Glutamatergic neuron (in vitro differentiated cells): ENCODE results near the gene ALX4. TPM values are rescaled to one million over a fixed set of nuclear protein-coding genes. Genes with fewer than 3 reads are reported as not detected.
A peak's percentile ranks its signal among the peaks of the same experiment; 100 is the strongest.

Experiments
- DNase-seq: peaks from one replicate; pipeline ENCODE4 v3.0.0; 2022
- H3K27ac Mint-ChIP-seq: one replicate; pipeline ENCODE4 v1.8.0; 2020; ENCODE audit warnings: mild to moderate bottlenecking, mixed read lengths, inconsistent platforms; ENCODE audit not compliant: unreplicated experiment
- H3K27me3 Mint-ChIP-seq: one replicate; pipeline ENCODE4 v1.8.0; 2020; ENCODE audit warnings: mild to moderate bottlenecking, moderate library complexity, mixed read lengths, inconsistent platforms; ENCODE audit not compliant: unreplicated experiment
- H3K36me3 Mint-ChIP-seq: one replicate; pipeline ENCODE4 v1.8.0; 2020; ENCODE audit warnings: mild to moderate bottlenecking, mixed read lengths, inconsistent platforms; ENCODE audit not compliant: unreplicated experiment
- H3K4me1 Mint-ChIP-seq: one replicate; pipeline ENCODE4 v1.8.0; 2020; ENCODE audit warnings: mild to moderate bottlenecking, low read depth, mixed read lengths, inconsistent platforms; ENCODE audit not compliant: unreplicated experiment
- H3K4me3 Mint-ChIP-seq: one replicate; pipeline ENCODE4 v1.8.0; 2020; ENCODE audit warnings: mild to moderate bottlenecking, mixed read lengths, inconsistent platforms; ENCODE audit not compliant: unreplicated experiment
- H3K9me3 Mint-ChIP-seq: one replicate; pipeline ENCODE4 v1.8.0; 2020; ENCODE audit warnings: mild to moderate bottlenecking, moderate library complexity, mixed read lengths, inconsistent platforms; ENCODE audit not compliant: unreplicated experiment
- total RNA-seq: library from RNA; stranded (reverse); fragmentation: NEBNext Ultra II Directional; extraction: Animal tissue kit (Norgen Biotek cat#: 25700); gene quantifications from one replicate; pipeline ENCODE4 v1.2.1, GENCODE V29; 2021; ENCODE audit not compliant: unreplicated experiment
- TF ChIP-seq, protein P1 (sequence below): fragments of 200-600 bp; sonication (generic); IDR thresholded peaks from one replicate; pipeline ENCODE4 v1.5.0; 2021; ENCODE audit not compliant: partially characterized antibody, unreplicated experiment

Gene ALX4
- total RNA-seq, 1 donor from 2014 or later, result not detected

DNA sequence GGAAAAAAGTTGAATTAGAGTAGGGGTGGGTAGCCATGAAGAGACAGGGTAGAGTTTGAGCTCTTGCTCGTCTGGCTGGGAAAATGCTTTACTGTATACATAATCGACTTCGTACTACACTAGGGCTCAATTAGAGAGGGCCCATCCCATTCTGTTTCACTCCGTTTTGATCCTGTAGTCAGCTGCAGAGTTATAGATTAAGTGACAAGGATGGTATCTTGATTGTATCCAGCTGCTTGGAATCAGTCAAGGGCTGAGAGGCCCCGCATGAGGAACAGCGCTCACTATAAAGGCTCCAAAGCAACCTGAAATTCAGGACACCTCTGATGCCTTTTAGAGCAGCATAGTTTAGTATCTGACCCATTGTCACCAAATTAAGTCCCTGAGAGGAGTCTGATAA is 81.6 kb downstream of the ALX4 start:
- Mint-ChIP-seq H3K36me3 (no peaks in the 10 kb centered on the region), H3K4me3 (no peak overlapping the region), H3K27ac (no peak overlapping the region), H3K27me3 (peaks cover 2% of the 10 kb centered on the region), H3K9me3 (no peaks in the 10 kb centered on the region), H3K4me1 (peaks cover 22% of the 10 kb centered on the region)
- DNase-seq, result no peak
- TF ChIP-seq, protein P1, sequence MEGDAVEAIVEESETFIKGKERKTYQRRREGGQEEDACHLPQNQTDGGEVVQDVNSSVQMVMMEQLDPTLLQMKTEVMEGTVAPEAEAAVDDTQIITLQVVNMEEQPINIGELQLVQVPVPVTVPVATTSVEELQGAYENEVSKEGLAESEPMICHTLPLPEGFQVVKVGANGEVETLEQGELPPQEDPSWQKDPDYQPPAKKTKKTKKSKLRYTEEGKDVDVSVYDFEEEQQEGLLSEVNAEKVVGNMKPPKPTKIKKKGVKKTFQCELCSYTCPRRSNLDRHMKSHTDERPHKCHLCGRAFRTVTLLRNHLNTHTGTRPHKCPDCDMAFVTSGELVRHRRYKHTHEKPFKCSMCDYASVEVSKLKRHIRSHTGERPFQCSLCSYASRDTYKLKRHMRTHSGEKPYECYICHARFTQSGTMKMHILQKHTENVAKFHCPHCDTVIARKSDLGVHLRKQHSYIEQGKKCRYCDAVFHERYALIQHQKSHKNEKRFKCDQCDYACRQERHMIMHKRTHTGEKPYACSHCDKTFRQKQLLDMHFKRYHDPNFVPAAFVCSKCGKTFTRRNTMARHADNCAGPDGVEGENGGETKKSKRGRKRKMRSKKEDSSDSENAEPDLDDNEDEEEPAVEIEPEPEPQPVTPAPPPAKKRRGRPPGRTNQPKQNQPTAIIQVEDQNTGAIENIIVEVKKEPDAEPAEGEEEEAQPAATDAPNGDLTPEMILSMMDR, result no peak

DNA sequence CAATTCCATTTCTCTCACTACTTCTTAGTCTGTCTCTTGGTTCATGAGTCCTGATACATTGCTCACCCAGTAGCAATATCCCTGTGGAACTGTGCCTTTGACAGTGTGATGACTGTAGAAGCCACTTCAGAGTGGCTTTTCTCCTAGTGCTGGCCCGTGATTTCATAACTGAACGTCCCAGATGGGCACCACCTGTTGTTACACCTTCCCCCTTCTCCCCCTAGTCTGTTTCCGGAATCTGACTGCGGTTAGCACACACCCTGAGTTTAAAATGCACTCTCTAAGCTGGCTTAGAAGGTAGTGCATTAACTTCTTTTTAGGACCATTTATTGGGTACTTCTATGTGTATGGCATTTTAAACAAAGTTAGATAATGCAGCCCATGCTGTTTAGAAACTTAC is 83.0 kb downstream of the ALX4 start:
- TF ChIP-seq, protein P1, result no peak
- DNase-seq, result no peak
- Mint-ChIP-seq H3K9me3 (no peaks in the 10 kb centered on the region), H3K27ac (no peak overlapping the region), H3K27me3 (peaks cover 2% of the 10 kb centered on the region), H3K4me1 (peaks cover 23% of the 10 kb centered on the region), H3K4me3 (no peak overlapping the region), H3K36me3 (no peaks in the 10 kb centered on the region)

DNA sequence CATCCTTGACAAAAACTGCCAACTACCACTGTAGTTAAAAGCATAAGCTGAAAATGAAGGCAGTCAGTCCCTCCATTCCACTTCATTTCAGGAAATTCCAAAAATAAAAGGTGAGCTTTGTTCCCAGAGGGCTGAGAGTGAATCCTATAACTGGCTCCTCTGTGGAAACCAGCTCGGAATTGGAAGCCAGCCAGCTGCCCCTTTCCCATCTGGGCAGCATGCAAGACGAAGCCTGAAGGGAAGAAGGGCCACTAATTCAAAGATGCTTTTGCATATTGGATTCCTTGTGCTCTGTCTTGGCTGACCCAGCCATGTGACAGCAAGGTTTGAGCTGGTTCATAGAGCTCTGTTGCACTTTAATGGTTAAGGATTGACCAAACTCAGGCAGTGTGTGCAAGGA is 83.4 kb downstream of the ALX4 start:
- TF ChIP-seq, protein P1, result no peak
- Mint-ChIP-seq H3K4me1 (peaks cover 23% of the 10 kb centered on the region), H3K4me3 (no peak overlapping the region), H3K36me3 (no peaks in the 10 kb centered on the region), H3K9me3 (no peaks in the 10 kb centered on the region), H3K27ac (no peak overlapping the region), H3K27me3 (peaks cover 2% of the 10 kb centered on the region)
- peak; percentile 27 for DNase-seq

DNA sequence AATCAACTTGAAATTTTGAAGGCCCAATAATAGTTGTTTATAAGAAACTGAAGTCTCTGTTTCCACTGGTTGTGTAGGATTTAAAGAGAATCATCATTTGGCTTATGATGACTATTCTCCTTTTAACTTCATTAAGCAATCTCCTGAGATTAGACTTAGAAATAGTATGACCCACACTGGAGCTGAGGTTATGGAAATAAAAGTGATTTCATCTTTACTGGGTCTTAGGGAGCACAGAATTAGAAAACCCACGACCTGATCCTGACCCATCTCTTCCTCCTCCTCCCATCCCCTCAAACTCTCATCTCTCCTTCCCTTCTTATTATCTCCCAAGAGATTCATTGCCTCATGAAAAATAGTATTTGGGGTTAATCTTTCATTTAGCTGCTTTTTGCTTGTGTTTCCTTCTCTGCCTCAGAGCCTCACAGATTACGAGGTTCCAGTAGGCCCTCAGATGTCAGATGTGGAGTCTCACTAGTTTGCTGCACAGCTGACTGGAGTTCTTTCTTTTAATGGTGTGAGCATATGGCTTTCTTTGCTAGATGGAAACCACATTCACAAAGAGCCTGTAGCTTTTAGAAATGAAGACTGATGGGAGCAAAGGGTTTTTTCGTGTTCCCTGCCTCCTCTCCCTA is 85.0 kb downstream of the ALX4 start:
- H3K9me3 Mint-ChIP-seq, result no peaks in the 10 kb centered on the region

DNA sequence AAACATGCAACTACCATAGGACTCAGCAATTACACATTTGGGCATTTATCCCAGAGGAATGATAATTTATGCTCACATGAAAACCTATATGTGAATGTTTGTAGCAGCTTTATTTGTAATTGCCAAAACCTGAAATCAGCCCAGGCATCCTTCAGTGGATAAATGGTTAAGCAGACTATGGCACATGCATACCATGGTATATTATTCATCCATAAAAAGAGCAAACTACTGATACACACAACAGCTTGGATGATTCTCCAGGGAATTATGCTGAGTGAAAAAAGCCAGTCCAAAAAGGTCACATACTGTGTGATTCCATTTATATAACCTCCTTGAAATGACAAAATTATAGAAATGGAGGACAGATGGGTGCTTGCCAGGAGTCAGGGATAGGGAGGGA is 86.7 kb downstream of the ALX4 start:
- Mint-ChIP-seq H3K36me3 (no peaks in the 10 kb centered on the region), H3K4me3 (no peak overlapping the region), H3K9me3 (no peaks in the 10 kb centered on the region), H3K27ac (no peak overlapping the region), H3K4me1 (peaks cover 23% of the 10 kb centered on the region), H3K27me3 (peaks cover under 1% of the 10 kb centered on the region)
- DNase-seq, result no peak
- TF ChIP-seq, protein P1, result no peak

More for the DNA sequence above, 85.0 kb downstream of the ALX4 start:
- Mint-ChIP-seq H3K4me1 (peaks cover 23% of the 10 kb centered on the region), H3K36me3 (no peaks in the 10 kb centered on the region), H3K27ac (peak overlapping the region; percentile 85), H3K4me3 (peak overlapping the region; percentile 52), H3K27me3 (no peaks in the 10 kb centered on the region)
- TF ChIP-seq, protein P1, result no peak
- no peak for DNase-seq
